Neuronal stem cell (in vitro differentiated cells): ENCODE measurements around the gene DTNB.

Experiments used
- DNase-seq: peaks from one replicate; pipeline ENCODE4 v3.0.0-alpha.2; 2013; ENCODE audit warnings: low spot score
- H2AFZ ChIP-seq: one replicate; pipeline ENCODE4 v1.6.1; 2013; ENCODE audit warnings: mild to moderate bottlenecking, low read length, inconsistent platforms
- H2AK5ac ChIP-seq: 2 replicates; pipeline ENCODE4 v1.6.1; 2013; ENCODE audit warnings: low read depth, mild to moderate bottlenecking, inconsistent platforms, low read length, moderate library complexity, mixed read lengths
- H2BK120ac ChIP-seq: 2 replicates; pipeline ENCODE4 v1.6.1; 2013; ENCODE audit warnings: low read depth, mild to moderate bottlenecking, inconsistent platforms, low read length, moderate library complexity, mixed read lengths
- H2BK12ac ChIP-seq: one replicate; pipeline ENCODE4 v1.6.1; 2013; ENCODE audit warnings: low read length, inconsistent platforms
- H2BK15ac ChIP-seq: 2 replicates; pipeline ENCODE4 v1.6.1; 2013; ENCODE audit warnings: mild to moderate bottlenecking, low read length, inconsistent platforms, mixed read lengths
- H2BK5ac ChIP-seq: one replicate; pipeline ENCODE4 v1.6.1; 2013; ENCODE audit warnings: inconsistent platforms, mild to moderate bottlenecking, low read length, moderate library complexity
- H3K14ac ChIP-seq: one replicate; pipeline ENCODE4 v1.6.1; 2013; ENCODE audit warnings: low read length, inconsistent platforms
- H3K18ac ChIP-seq: 2 replicates; pipeline ENCODE4 v1.6.1; 2013; ENCODE audit warnings: low read length, inconsistent platforms
- H3K23ac ChIP-seq: 2 replicates; pipeline ENCODE4 v1.6.1; 2013; ENCODE audit warnings: low read depth, mild to moderate bottlenecking, mixed read lengths, low read length, inconsistent platforms; ENCODE audit not compliant: poor library complexity
- H3K27ac ChIP-seq: replicated peaks from 3 replicates; pipeline ENCODE4 v1.5.1; 2013; ENCODE audit warnings: low read length, inconsistent platforms
- H3K27me3 ChIP-seq, 3 experiments: 2 replicates each; pipeline ENCODE4 v1.6.1; 2013; ENCODE audit warnings: low read length in 3 of 3, mild to moderate bottlenecking in 2 of 3, inconsistent platforms in 1 of 3, low read depth in 1 of 3, mixed read lengths in 1 of 3, moderate library complexity in 1 of 3; ENCODE audit not compliant: control insufficient read depth in 3 of 3, insufficient read depth in 3 of 3
- H3K36me3 ChIP-seq, 2 donors: replicated peaks in 1 of 2; 2 replicates each; pipeline ENCODE4 v1.6.1; 2013; ENCODE audit warnings: low read length in 2 of 2; ENCODE audit not compliant: control insufficient read depth in 2 of 2, insufficient read depth in 2 of 2
- H3K4ac ChIP-seq: 2 replicates; pipeline ENCODE4 v1.6.1; 2013; ENCODE audit warnings: inconsistent platforms, mild to moderate bottlenecking, low read length, moderate library complexity
- H3K4me1 ChIP-seq, 2 donors: 1 replicate in 1 of 2; 2 replicates in 1 of 2; pipeline ENCODE4 v1.6.1; 2013; ENCODE audit warnings: low read length in 2 of 2, low read depth in 1 of 2; ENCODE audit not compliant: control insufficient read depth in 2 of 2, insufficient read depth in 1 of 2
- H3K4me2 ChIP-seq: one replicate; pipeline ENCODE4 v1.6.1; 2013; ENCODE audit warnings: mild to moderate bottlenecking, low read length, inconsistent platforms; ENCODE audit not compliant: insufficient read depth, poor library complexity, severe bottlenecking
- H3K4me3 ChIP-seq, 2 donors: 2 replicates each; pipeline ENCODE4 v1.5.1; 2013; ENCODE audit warnings: low read length in 2 of 2, mild to moderate bottlenecking in 2 of 2, inconsistent platforms in 1 of 2, moderate library complexity in 1 of 2
- H3K79me1 ChIP-seq: one replicate; pipeline ENCODE4 v1.6.1; 2013; ENCODE audit warnings: low read depth, mild to moderate bottlenecking, inconsistent platforms, low read length, moderate library complexity
- H3K9ac ChIP-seq: one replicate; pipeline ENCODE4 v1.6.1; 2013; ENCODE audit warnings: mild to moderate bottlenecking, low read depth, low read length, inconsistent platforms; ENCODE audit not compliant: poor library complexity
- H3K9me3 ChIP-seq, 2 donors: replicated peaks in 1 of 2; 2 replicates each; pipeline versions ENCODE3 to v1.6.1; 2013; ENCODE audit warnings: low read length in 2 of 2, mild to moderate bottlenecking in 2 of 2, inconsistent platforms in 1 of 2, low read depth in 1 of 2, mixed read lengths in 1 of 2, moderate library complexity in 1 of 2; ENCODE audit not compliant: control insufficient read depth in 2 of 2, insufficient read depth in 1 of 2
- H4K8ac ChIP-seq: one replicate; pipeline ENCODE4 v1.6.1; 2013; ENCODE audit warnings: low read depth, mild to moderate bottlenecking, inconsistent platforms, low read length, moderate library complexity
- H4K91ac ChIP-seq: one replicate; pipeline ENCODE4 v1.6.1; 2013; ENCODE audit warnings: low read length, low read depth, mild to moderate bottlenecking, inconsistent platforms; ENCODE audit not compliant: poor library complexity
- WGBS, 2 donors: extraction: QIAGEN DNeasy Blood & Tissue Kit; methylation state at CpG; one replicate each; pipeline ENCODE4 v1.1.7; 2013; ENCODE audit warnings: missing lambda C conversion rate in 2 of 2, mixed read lengths in 1 of 2; ENCODE audit not compliant: insufficient read length in 2 of 2, insufficient replicate concordance in 1 of 2; ENCODE audit errors: extremely low coverage in 2 of 2; 5-methylcytosine and 5-hydroxymethylcytosine counted together

DTNB gene

GRCh38 chr2:25618676-25619075 lies 54.7 kb downstream of the DTNB start:
- no peak overlapping the region for H3K4me3 ChIP-seq
- peaks cover 0 to 3% of the 10 kb centered on the region in 2 donors for H3K9me3 ChIP-seq
- no peak overlapping the region for H2BK15ac ChIP-seq
- H3K4ac ChIP-seq, result no peak overlapping the region
- no peak overlapping the region for H2AFZ ChIP-seq
- H3K18ac ChIP-seq, result no peak overlapping the region
- DNase-seq, result no peak
- no peak overlapping the region for H4K8ac ChIP-seq
- no peak overlapping the region for H3K14ac ChIP-seq
- H2AK5ac ChIP-seq, result no peak overlapping the region
- no peak overlapping the region for H3K23ac ChIP-seq
- H3K4me2 ChIP-seq, result no peak overlapping the region
- H3K27ac ChIP-seq, result no peak overlapping the region
- no peaks in the 10 kb centered on the region for H3K79me1 ChIP-seq
- H2BK12ac ChIP-seq, result no peak overlapping the region
- no peak overlapping the region for H4K91ac ChIP-seq
- peaks cover 0 to 2% of the 10 kb centered on the region in 2 donors for H3K4me1 ChIP-seq
- H3K27me3 ChIP-seq, result no peaks in the 10 kb centered on the region
- WGBS, 2 donors, result no CpG with 5 or more reads among the region's 2 CpGs
- peaks cover 0 to 9% of the 10 kb centered on the region in 2 donors for H3K36me3 ChIP-seq
- no peak overlapping the region for H3K9ac ChIP-seq
- no peak overlapping the region for H2BK5ac ChIP-seq
- no peak overlapping the region for H2BK120ac ChIP-seq

- no peak overlapping the region for H4K91ac ChIP-seq
- H3K36me3 ChIP-seq, result peaks cover 2 to 6% of the 10 kb centered on the region in 2 donors
- no peak overlapping the region for H3K27ac ChIP-seq
- H2BK15ac ChIP-seq, result no peak overlapping the region
- 100% methylated on average over 1 of the region's 7 CpGs; no CpG with 5 or more reads in 1 of the 2 donors for WGBS, 2 donors
- H4K8ac ChIP-seq, result no peak overlapping the region
- no peak for DNase-seq
- no peaks in the 10 kb centered on the region for H3K79me1 ChIP-seq
- peaks cover 0 to 3% of the 10 kb centered on the region in 2 donors for H3K9me3 ChIP-seq
- no peak overlapping the region for H2AFZ ChIP-seq
- H3K14ac ChIP-seq, result no peak overlapping the region
- H2BK12ac ChIP-seq, result no peak overlapping the region
- H2AK5ac ChIP-seq, result no peak overlapping the region
- H3K18ac ChIP-seq, result no peak overlapping the region
- H3K4me1 ChIP-seq, result peaks cover 0 to 2% of the 10 kb centered on the region in 2 donors
- no peak overlapping the region for H3K4ac ChIP-seq
- no peak overlapping the region for H3K23ac ChIP-seq
- H3K9ac ChIP-seq, result no peak overlapping the region
- no peak overlapping the region for H2BK5ac ChIP-seq
- no peak overlapping the region for H2BK120ac ChIP-seq
- H3K27me3 ChIP-seq, result no peaks in the 10 kb centered on the region
- H3K4me2 ChIP-seq, result no peak overlapping the region
- H3K4me3 ChIP-seq, result no peak overlapping the region
Observed at GRCh38 chr2:25617948-25618646, 55.3 kb downstream of the DTNB start.

GRCh38 chr2:25615920-25616319 lies 57.5 kb downstream of the DTNB start:
- Histone ChIP-seq H3K18ac (no peak overlapping the region), H3K27me3 (no peaks in the 10 kb centered on the region), H3K9ac (no peak overlapping the region), H2BK5ac (no peak overlapping the region), H3K23ac (no peak overlapping the region), H4K91ac (no peak overlapping the region), H3K14ac (no peak overlapping the region), H2BK120ac (no peak overlapping the region), H3K9me3 (peaks cover 0 to 3% of the 10 kb centered on the region in 2 donors), H3K4me1 (peaks cover 0 to 2% of the 10 kb centered on the region in 2 donors), H3K27ac (no peak overlapping the region), H3K4me2 (no peak overlapping the region), H3K4me3 (no peak overlapping the region), H2AFZ (no peak overlapping the region), H2AK5ac (no peak overlapping the region), H4K8ac (no peak overlapping the region), H3K36me3 (peaks cover 0 to 2% of the 10 kb centered on the region in 2 donors), H2BK12ac (no peak overlapping the region), H3K4ac (no peak overlapping the region), H2BK15ac (no peak overlapping the region), H3K79me1 (no peaks in the 10 kb centered on the region)
- DNase-seq, result no peak

- Histone ChIP-seq H3K27me3 (no peaks in the 10 kb centered on the region), H3K9me3 (peaks cover 0 to 3% of the 10 kb centered on the region in 2 donors), H4K91ac (no peak overlapping the region), H2BK5ac (no peak overlapping the region), H4K8ac (no peak overlapping the region), H3K4me1 (peaks cover 0 to 2% of the 10 kb centered on the region in 2 donors), H3K79me1 (no peaks in the 10 kb centered on the region), H3K14ac (no peak overlapping the region), H3K18ac (no peak overlapping the region), H2BK120ac (no peak overlapping the region), H2AK5ac (no peak overlapping the region), H3K4me3 (no peak overlapping the region), H2AFZ (no peak overlapping the region), H2BK12ac (no peak overlapping the region), H3K36me3 (peaks cover 0 to 2% of the 10 kb centered on the region in 2 donors), H3K23ac (no peak overlapping the region), H3K4ac (no peak overlapping the region), H2BK15ac (no peak overlapping the region), H3K4me2 (no peak overlapping the region), H3K9ac (no peak overlapping the region), H3K27ac (no peak overlapping the region)
- WGBS, 2 donors, result no CpG with 5 or more reads among the region's 5 CpGs
- no peak for DNase-seq
Observed at GRCh38 chr2:25615386-25615785, 58.0 kb downstream of the DTNB start.
